ENCODE measurements around the gene TLK2.
A peak's percentile ranks its signal among the peaks of the same experiment; 100 is the strongest.
"Not testable (repeated sequence)": the region's sequence is repeated elsewhere in the genome, so short reads cannot be mapped to it uniquely, and the experiment has no call there.

The TLK2 gene

DNA sequence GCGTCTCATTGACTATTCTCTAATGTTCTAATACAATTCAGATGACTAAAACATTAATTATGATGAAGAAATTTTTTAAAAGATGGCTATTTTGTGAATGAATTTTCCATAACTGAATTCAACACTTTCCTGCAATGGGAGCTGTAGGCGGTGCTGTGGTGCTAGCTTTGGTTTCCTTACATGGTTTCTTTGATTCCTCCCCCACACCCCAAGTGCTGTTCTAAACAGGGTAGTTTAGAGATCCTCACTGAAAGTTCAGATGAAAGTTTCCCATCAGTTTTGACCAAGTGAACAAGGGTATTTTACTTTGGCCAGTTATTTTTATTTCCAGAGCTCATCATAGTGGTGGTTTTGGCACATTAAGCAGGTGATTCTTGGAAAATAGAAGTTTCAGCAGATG lies 122.8 kb downstream of the TLK2 start:
- DNase-seq (ENCODE audit: low read depth), result no peak

- not testable (repeated sequence) for DNase-seq (ENCODE audit: low read depth)
These were observed 125.2 kb downstream of the TLK2 start for GRCh38 chr17:62603783-62604182.

- DNase-seq (ENCODE audit: low read depth), result no peak
These were observed 127.0 kb downstream of the TLK2 start for GRCh38 chr17:62605588-62605987.

DNA sequence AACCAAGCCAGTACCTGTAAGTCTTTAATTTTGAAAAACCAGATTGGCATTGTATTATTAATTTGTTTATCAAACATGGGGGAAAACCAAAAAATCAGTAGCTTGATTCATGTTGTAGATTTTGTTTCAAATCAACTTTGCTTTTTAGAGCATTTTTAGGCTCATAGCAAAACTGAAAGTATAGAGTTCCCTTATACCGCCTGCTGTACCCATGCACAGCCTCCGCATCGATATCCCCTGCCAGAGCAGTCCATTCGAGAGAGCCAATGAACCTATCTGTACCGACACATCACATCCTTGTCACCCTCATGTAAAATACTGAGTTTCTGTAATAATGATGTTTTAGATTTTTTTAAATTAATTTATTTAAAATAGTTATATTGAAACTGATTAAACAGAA lies 132.7 kb downstream of the TLK2 start:
- no peak for DNase-seq (ENCODE audit: low read depth)

- DNase-seq (ENCODE audit: low read depth), result no peak
These were observed 133.1 kb downstream of the TLK2 start for GRCh38 chr17:62611728-62612127.

- not testable (repeated sequence) for DNase-seq (ENCODE audit: low read depth)
These were observed 133.7 kb downstream of the TLK2 start for GRCh38 chr17:62612289-62612688.

GRCh38 chr17:62613095-62613494 lies 134.5 kb downstream of the TLK2 start:
- DNase-seq (ENCODE audit: low read depth), result not testable (repeated sequence)

DNA sequence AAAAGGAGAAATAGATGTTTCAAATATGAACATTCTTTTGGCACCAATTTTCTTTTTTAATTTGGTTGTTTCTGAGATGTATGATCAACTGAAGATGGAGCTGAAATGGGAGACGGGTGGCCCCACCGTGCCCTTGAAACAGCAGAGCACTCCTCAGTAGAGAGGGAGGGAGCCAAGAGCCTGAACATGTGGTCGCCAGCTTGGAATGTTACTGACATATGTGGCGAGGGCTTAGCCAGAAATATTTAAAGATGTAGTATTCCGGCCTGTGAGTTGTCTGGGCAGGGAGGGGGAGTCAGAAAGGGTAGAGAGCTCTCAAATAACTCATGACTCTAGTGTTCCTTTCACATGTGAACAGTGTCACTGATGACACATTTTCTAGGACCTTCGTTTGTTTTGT lies 135.5 kb downstream of the TLK2 start:
- no peak for DNase-seq (ENCODE audit: low read depth)

DNA sequence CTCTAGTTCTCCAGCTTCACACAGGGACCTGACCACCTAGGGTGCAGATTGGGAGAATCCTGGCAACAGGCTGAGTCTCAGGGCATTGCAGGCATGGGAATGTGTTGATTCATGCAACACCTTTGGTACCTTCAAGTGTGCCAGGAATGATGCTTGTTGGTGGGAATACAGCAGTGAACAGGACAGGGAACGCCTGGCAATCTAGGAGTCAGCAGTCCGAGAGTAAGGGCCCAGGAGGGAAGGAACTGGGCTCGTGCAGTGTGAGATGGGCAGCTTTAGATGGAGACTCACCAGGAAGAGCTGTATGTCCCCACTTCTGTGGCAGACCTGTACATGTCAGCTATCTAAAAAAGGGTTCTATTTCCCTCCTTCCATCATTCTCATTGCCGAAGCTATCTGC lies 136.9 kb downstream of the TLK2 start:
- no peak for DNase-seq (ENCODE audit: low read depth)

DNA sequence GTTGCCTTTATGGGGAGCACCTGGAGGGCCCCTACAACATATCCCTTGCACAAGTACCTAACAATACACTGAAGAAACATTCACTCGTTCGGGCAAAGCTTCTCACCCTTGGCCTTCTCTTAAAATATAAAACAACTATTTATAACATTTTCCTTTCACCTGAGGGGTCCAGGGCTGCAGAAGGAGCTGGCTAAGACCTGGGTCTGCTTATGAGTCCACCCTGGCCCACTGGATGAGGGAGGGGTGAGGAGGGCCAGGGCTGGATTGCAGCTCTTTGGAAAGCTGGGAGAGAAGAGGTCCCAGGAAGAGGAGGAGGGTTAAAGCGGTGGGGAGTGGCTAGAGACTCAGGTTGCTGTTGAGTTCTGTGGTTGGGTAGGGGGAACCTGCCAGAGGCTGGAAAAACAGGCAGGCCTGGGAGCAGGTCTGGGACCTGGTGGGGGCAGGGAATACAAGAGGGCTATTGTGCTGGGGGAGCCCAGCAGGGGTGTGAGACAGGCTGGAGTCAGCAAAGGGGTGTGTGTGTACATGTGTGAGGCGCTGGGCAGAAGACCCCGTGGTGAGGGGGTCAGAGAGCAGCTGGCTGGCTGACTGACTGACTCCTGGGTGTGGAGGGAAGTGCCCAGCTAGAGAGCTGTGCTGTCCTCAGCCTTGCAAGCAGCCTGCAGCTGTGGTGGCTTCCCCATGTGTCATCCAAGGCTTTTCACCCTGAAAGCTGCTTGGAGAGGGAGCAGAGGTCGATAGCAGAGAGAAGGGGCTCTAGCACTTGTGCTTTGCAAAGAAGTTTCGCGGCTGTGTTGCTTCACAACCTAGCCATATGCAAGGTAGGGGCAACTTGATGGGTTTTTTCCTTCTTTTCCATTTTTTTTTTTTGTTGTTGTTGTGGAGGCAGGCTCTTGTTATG lies 138.6 kb downstream of the TLK2 start:
- no peak for DNase-seq (ENCODE audit: low read depth)

- no peak for DNase-seq (ENCODE audit: low read depth)
These were observed 139.4 kb downstream of the TLK2 start for GRCh38 chr17:62617894-62618472.

- no peak for DNase-seq (ENCODE audit: low read depth)
These were observed 140.2 kb downstream of the TLK2 start for GRCh38 chr17:62618647-62619416.

- DNase-seq (ENCODE audit: low read depth), result no peak
These were observed 141.0 kb downstream of the TLK2 start for GRCh38 chr17:62619417-62620155.

GRCh38 chr17:62621223-62621622 lies 142.6 kb downstream of the TLK2 start:
- no peak for DNase-seq (ENCODE audit: low read depth)

DNA sequence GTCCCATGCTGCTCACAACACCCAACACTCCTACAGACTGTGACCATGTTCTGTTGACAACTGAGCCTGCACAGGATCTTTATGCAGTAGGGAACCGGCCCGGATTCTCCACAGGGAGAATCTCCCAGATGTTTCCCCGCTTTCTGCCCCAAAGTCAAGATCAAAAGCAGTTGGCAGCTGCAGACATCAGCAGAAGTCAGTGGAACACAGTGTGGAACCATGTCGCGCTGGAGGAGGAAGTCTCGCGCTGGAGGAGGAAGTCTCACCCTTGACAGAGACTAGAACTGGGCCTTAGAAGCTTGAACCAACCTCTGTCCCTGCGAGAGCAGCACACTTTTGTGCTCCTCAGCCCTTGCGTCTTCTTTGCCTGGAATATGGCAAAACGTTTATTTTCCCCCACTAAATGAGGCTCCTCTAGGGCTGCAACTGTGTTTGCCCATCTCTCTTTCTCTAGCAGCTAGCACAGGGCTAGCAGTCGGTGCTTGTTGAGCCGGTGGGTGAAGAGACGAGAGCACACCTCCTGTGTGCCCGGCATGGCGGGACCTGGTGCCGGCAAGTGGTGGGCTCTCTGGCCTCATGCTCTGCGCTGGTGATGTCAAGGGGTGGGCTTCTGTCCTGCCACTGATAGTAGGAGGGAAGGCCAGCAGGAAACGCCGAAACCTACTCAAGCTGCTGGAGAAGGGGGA lies 146.7 kb downstream of the TLK2 start:
- DNase-seq (ENCODE audit: low read depth), result no peak

DNA sequence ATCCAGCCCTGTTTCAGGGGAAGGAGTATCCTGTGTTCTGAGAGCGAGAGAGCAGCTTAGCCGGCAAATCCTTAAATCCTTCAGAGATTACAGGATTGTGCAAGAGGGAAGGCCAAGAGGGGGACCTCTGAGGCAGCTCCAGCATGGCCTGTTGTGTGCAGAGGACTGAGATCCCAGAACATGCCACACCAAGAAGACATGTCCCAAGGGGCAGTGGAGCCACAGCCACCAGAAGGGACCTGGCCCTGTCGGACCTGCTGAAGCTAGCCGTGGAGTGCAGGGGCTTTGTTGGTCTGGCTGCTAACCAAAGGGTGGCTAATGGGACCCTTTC lies 147.2 kb downstream of the TLK2 start:
- DNase-seq (ENCODE audit: low read depth), result no peak

GRCh38 chr17:62626719-62627218 lies 148.1 kb downstream of the TLK2 start:
- no peak for DNase-seq (ENCODE audit: low read depth)

- peak; percentile 23 for DNase-seq (ENCODE audit: low read depth)
These were observed 148.7 kb downstream of the TLK2 start, which contains the start of gene MRC2 for GRCh38 chr17:62627219-62627903. Gene MRC2, plus strand, starts transcription at chr17:62627670. Its CDS starts 133 bp downstream, at chr17:62627803.

DNA sequence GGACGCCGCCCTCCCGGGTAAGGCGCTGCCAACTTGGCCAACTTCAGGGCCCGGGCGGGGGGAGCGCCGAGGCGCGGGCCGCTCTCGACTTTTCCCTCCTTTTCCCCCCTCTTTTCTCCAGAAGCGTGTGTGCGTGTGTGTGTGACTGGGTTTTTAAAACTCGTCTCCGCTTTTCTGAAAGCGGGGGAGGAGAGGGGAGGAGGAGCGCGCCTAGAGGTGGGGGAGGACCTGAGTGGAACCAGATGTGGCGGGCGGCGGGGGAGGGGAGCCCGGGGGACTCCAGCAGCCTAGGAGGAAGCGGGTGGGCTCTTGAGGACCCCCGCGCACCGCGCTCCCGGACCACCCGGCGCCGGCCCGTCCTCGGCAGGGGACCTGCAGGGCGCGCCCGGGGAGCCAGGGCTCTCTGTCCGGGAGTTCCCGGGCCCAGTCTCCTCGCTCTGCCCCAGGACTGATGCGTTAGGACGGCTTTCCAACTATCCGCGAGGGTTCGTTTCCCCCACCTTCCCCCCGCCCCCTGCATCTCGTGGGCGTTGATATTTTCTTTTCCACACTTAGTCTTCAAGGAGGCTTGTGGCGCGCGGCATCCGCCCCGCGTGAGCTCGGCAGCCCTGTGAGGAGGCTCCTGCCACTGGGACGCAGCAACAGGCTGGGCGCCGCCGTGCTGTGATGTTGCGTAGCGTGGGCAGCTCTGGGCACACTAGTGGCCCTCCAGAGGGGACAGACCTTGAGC lies 149.4 kb downstream of the TLK2 start:
- DNase-seq (ENCODE audit: low read depth), result peak; percentile 33

All from stimulated activated CD8-positive, alpha-beta memory T cell treated with anti-CD3 and anti-CD28 coated beads, Interleukin-12 subunit alpha, Interleukin-12 subunit beta, amount 100 ng/mL, for 4 hours (primary cell).